Astrocyte of the cerebellum (primary cell): ENCODE measurements around the gene LILRA1.
"Not testable (repeated sequence)": the region's sequence is repeated elsewhere in the genome, so short reads cannot be mapped to it uniquely, and the experiment has no call there.

Experiments used
- DNase-seq: peaks from one replicate; pipeline ENCODE4 v3.0.0-alpha.2; 2011; ENCODE audit warnings: low read depth
- H3K4me3 ChIP-seq: 2 replicates; pipeline ENCODE4 v1.5.1; 2011; ENCODE audit warnings: mild to moderate bottlenecking, low read depth, low read length, moderate library complexity
- CTCF ChIP-seq: IDR thresholded peaks from 2 replicates; pipeline ENCODE4 v1.5.1; 2012; ENCODE audit warnings: low read length, low read depth, moderate library complexity, mild to moderate bottlenecking; ENCODE audit errors: missing control alignments
- in situ Hi-C: cut with HindIII; loops from 2 replicates; pipeline ENCODE4 v1.10.0; 2017; ENCODE audit warnings: low sequenced_read_pairs

Gene LILRA1

DNA sequence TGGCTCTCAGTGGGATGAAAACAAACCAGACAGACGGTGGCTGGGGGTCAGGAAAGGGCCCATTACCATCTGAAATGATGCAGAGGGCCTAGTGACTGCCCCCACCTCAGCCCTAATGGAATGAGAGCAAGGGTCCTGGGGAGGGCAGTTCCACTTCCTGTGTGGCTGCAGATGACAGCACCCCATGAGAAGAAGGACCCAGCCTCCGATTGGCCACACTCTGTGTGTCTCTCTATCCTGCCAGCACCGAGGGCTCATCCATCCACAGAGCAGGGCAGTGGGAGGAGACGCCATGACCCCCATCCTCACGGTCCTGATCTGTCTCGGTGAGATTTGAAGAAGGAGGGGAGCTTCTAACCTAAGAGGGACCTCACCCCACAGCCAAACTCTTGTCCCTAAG is 37.4 kb downstream of the LILRA1 start:
- H3K4me3 ChIP-seq, result no peak overlapping the region
- in situ Hi-C loops, result no loop called here
- no peak for DNase-seq
- TF ChIP-seq CTCF, result no peak

DNA sequence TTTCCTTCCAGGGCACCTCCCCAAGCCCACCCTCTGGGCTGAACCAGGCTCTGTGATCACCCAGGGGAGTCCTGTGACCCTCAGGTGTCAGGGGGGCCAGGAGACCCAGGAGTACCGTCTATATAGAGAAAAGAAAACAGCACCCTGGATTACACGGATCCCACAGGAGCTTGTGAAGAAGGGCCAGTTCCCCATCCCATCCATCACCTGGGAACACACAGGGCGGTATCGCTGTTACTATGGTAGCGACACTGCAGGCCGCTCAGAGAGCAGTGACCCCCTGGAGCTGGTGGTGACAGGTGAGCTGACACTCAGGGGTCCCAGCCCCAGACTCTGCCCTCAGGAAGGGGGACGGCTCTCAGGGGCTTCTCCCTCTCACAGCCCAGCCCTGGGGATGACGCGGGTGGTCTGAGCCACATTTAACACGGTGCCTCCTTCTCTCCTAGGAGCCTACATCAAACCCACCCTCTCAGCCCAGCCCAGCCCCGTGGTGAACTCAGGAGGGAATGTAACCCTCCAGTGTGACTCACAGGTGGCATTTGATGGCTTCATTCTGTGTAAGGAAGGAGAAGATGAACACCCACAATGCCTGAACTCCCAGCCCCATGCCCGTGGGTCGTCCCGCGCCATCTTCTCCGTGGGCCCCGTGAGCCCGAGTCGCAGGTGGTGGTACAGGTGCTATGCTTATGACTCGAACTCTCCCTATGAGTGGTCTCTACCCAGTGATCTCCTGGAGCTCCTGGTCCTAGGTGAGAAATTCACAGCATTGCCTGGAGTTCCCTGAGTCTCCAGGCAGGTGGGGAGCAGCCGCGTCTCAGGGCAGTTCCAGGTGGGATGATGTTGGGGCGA is 38.3 kb downstream of the LILRA1 start:
- DNase-seq, H3K4me3 ChIP-seq, in situ Hi-C loops: not testable (repeated sequence)

DNA sequence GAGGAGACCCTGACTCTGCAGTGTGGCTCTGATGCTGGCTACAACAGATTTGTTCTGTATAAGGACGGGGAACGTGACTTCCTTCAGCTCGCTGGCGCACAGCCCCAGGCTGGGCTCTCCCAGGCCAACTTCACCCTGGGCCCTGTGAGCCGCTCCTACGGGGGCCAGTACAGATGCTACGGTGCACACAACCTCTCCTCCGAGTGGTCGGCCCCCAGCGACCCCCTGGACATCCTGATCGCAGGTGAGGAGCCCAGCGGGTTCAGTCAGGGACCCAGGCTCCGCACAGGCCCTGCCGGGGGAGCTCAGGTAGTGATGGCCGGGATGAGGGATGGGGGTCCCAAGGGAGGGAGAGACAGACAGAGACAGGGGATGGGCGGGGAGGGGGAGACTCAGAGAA is 39.1 kb downstream of the LILRA1 start:
- DNase-seq, H3K4me3 ChIP-seq, in situ Hi-C loops: not testable (repeated sequence)

DNA sequence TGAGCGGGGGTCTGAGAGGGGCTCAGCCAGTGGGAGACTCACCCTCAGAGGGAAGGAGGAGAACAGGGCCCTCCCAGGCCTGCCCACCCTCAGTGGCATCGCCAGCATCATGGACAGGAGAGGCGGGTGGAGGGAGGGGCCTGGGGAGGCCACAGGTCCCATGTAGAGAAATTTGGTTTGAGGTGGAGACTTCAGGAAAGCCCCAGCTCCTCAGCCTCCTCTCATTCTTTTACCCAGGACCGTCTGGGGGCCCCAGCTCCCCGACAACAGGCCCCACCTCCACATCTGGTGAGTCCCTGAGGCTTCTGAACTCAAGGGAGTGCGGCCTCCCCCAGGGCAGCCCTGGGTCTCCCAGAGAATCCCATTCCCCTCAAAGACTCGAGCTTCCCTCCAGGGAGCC is 40.0 kb downstream of the LILRA1 start:
- in situ Hi-C loops, result no loop called here
- no peak for TF ChIP-seq CTCF

GRCh38 chr19:54636081-54636480 is 42.6 kb downstream of the LILRA1 start:
- in situ Hi-C loops, H3K4me3 ChIP-seq, DNase-seq: not testable (repeated sequence)

More for the DNA sequence above, 40.0 kb downstream of the LILRA1 start:
- DNase-seq, result no peak
- H3K4me3 ChIP-seq, result no peak overlapping the region

DNA sequence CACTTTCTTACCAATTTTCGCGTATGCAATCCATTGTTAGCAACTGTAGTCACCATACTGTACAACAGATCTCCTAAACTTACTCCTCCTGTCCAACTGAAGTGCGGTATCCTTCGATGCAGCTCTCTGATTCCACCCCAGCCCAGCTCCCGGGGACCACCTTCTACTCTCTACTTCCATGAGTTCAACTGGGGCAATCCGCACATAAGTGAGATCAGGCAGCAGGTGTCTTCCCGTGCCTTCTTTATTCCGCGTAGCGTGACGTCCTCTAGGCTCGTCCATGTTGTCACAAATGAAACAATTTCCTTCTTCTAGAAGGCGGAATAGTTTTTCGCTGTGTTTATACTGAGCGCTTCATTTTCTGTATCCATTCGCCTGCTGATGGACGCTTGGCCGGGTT is 45.3 kb downstream of the LILRA1 start:
- H3K4me3 ChIP-seq, result no peak overlapping the region
- no peak for TF ChIP-seq CTCF
- DNase-seq, result no peak
- in situ Hi-C loops, result no loop called here

GRCh38 chr19:54642953-54643352 is 49.5 kb downstream of the LILRA1 start:
- DNase-seq, H3K4me3 ChIP-seq, in situ Hi-C loops: not testable (repeated sequence)

- H3K4me3 ChIP-seq, in situ Hi-C loops: not testable (repeated sequence)
These were observed 50.2 kb downstream of the LILRA1 start for GRCh38 chr19:54643583-54643982.

GRCh38 chr19:54644056-54644455 is 50.6 kb downstream of the LILRA1 start:
- TF ChIP-seq CTCF, result no peak
- no peak overlapping the region for H3K4me3 ChIP-seq
- DNase-seq, result no peak
- in situ Hi-C loops, result no loop called here

More at GRCh38 chr19:54643583-54643982, 50.2 kb downstream of the LILRA1 start:
- not testable (repeated sequence) for DNase-seq
